ENCODE measurements around the gene LAMA2.

DNA sequence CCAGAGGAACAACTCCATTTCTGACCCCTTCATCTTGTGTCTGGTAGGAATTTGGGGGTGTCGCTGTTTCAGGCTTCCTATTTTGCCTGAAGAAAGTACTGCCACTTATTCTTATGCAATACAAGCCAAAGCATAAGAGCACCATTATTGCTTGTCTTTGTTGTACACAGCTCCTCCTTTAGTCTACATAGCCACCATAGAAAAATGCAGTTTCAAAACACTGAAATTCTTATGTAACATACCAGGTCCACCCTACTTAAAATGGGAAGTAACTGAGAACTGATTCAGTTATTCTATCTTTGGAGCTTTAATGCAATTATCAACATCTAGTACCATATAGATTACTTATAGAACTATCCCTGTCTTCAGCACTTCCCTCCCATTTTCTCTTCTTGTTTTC lies 571.5 kb downstream of the LAMA2 start:
- TF ChIP-seq, protein P1, sequence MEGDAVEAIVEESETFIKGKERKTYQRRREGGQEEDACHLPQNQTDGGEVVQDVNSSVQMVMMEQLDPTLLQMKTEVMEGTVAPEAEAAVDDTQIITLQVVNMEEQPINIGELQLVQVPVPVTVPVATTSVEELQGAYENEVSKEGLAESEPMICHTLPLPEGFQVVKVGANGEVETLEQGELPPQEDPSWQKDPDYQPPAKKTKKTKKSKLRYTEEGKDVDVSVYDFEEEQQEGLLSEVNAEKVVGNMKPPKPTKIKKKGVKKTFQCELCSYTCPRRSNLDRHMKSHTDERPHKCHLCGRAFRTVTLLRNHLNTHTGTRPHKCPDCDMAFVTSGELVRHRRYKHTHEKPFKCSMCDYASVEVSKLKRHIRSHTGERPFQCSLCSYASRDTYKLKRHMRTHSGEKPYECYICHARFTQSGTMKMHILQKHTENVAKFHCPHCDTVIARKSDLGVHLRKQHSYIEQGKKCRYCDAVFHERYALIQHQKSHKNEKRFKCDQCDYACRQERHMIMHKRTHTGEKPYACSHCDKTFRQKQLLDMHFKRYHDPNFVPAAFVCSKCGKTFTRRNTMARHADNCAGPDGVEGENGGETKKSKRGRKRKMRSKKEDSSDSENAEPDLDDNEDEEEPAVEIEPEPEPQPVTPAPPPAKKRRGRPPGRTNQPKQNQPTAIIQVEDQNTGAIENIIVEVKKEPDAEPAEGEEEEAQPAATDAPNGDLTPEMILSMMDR (IDR thresholded peaks at IDR 0.05; ENCODE audit: low read length), result no peak
- TF ChIP-seq EZH2phosphoT487 (IDR thresholded peaks at IDR 0.05; ENCODE audit: low read length), result no peak
- no peak for TF ChIP-seq EZH2 (optimal IDR thresholded peaks at IDR 0.05; ENCODE audit: low read depth, low read length)
